Measurements from ENCODE around the gene PTPRT.

- TF ChIP-seq, protein P1, sequence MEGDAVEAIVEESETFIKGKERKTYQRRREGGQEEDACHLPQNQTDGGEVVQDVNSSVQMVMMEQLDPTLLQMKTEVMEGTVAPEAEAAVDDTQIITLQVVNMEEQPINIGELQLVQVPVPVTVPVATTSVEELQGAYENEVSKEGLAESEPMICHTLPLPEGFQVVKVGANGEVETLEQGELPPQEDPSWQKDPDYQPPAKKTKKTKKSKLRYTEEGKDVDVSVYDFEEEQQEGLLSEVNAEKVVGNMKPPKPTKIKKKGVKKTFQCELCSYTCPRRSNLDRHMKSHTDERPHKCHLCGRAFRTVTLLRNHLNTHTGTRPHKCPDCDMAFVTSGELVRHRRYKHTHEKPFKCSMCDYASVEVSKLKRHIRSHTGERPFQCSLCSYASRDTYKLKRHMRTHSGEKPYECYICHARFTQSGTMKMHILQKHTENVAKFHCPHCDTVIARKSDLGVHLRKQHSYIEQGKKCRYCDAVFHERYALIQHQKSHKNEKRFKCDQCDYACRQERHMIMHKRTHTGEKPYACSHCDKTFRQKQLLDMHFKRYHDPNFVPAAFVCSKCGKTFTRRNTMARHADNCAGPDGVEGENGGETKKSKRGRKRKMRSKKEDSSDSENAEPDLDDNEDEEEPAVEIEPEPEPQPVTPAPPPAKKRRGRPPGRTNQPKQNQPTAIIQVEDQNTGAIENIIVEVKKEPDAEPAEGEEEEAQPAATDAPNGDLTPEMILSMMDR (IDR thresholded peaks at IDR 0.05): no peak
- no peak for TF ChIP-seq EP300 (IDR thresholded peaks at IDR 0.05)
- TF ChIP-seq POLR2A (IDR thresholded peaks at IDR 0.05): no peak
These were observed 1126.6 kb downstream of the PTPRT start for GRCh38 chr20:42063141-42063540.

Measured in ovary (tissue), 3 donors.